HUDEP-2 (cell line): Measurements from ENCODE around the gene TSPAN10.

Experiments
- DNase-seq, 76 experiments: peaks; one replicate each; lab custom pipeline; 2025; ENCODE audit not compliant: unreplicated experiment in 76 of 76; lab: John Stamatoyannopoulos, UW

The TSPAN10 gene

DNA sequence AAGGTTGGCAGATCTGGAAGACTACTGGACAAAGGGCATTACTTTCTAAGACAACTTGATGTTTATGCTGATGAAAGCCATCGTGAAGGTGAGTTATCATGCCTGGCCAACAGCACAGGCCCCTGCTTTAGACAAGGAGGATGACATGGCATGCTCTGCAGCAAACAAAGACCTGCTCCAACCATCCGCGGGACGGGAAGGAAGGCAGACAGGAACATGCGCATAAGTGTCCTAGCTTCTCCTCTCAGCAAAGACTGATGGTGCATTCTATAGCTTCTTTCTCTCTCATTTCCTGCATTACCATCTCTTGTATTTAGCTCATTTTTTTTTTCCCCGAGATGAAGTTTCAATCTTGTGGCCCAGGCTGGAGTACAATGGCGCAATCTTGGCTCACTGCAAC is 5.5 kb upstream of the TSPAN10 start:
- no peak for DNase-seq

DNA sequence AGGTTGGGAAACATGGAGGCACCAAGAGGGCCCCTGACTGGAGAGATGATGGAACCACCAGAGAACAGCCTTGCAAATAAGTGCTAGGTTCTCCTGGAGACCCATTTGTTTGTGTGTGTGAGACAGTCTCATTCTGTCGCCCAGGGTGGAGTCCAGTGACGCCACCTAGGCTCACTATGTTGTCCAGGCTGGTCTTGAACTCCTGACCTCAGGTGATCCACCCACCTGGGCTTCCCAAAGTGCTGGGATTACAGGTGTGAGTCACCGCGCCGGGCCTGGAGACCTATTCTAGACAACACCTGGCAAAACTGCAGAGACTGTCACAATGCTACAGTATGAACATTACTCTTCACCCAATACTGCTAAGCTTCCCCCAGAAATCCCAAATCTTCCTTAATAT is 1.6 kb upstream of the TSPAN10 start:
- DNase-seq: no peak

GRCh38 chr17:81635973-81636504 is 957 bp upstream of the TSPAN10 start:
- DNase-seq: peak in 4 of 76 experiments; percentile 4 to 16 (median 6)

DNA sequence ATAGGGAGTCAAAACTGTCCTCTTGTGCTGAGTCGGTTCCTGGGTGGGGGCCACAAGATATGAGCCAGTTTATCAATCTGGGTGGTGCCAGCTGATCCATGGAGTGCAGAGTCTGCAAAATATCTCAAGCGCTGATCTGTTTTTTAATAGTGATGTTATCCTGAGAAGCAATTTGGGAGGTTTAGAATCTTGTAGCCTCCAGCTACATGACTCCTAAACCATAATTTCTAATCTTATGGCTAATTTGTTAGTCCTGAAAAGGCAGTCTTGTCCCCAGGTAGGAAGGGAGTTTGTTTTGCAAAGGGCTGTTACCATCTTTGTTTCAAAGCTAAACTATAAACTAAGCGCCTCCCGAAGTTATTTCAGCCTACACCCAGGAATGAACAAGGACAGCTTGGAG is 1.7 kb downstream of the TSPAN10 start:
- DNase-seq: peak in 19 of 76 experiments; percentile 6 to 51 (median 18)

DNA sequence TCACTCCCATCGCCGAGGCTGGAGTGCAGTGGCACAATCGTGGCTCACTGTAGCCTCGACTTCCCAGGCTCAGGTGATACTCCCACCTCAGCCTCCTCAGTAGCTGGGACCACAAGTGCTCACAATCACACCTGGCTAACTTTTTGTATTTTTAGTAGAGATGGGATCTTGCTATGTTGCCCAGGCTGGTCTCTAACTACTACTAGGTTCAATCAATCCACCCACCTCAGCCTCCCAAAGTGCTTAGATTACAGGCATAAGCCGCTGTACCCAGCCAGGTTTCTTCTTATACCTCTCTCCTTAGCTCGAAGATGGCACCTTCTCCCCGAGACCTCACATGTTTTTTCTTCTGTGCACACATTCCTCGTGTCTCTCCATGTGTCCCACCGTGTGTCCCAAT is 3.0 kb downstream of the TSPAN10 start:
- no peak for DNase-seq

DNA sequence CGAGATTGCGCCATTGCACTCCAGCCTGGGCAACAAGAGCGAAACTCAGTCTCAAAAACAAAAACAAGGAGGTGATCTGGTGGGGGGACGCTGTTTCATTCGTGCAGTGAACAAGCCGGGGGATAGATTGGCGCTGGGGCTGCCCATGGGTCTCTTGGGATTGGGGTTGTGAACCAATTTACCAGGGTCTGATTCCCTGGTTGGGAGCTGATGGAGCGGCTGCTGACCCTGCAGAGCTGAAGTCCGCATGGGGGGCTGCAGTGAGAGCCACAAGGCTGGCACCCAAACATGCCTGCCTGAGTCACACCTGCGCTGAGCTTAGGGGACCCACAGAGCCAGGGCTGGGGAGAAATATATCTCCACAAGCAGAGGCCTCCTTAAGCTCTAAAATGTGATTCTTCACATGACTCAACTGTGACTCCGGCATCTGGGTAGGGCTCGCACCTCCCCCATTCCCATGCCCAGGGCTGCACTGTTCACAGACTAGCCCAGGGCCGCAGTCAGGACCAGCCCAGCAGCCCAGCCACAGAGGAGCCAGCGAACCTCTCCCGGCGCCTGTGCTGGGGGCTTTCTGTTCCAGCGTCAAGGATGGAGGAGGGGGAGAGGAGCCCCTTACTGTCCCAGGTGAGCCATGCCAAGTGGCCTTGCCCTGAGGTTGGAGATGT is 5.0 kb downstream of the TSPAN10 start:
- DNase-seq: peak in 66 of 76 experiments; percentile 7 to 77 (median 52)

DNA sequence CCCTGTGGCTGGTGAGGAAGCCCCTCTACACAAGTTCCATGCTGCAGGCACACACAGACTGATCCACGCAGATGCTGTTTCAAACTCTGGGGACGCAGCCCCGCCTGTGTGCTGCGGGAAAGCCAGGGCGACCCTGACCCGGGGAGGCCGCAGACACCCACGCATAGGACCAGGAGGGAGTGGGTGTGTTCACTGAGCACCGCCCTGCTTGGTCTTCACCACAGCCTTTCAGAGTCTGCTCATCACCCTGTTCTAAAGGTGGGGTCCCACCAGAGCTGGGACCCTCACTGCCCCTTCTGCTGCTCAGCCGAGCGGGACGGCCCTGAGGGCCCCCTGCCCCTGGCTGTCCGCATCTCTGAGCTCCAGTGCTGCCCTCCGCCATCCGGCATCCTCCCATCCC is 7.5 kb downstream of the TSPAN10 start:
- DNase-seq: peak in 1 of 76 experiments; percentile 13

- no peak for DNase-seq
Observed at GRCh38 chr17:81644976-81645952, 8.3 kb downstream of the TSPAN10 start.

DNA sequence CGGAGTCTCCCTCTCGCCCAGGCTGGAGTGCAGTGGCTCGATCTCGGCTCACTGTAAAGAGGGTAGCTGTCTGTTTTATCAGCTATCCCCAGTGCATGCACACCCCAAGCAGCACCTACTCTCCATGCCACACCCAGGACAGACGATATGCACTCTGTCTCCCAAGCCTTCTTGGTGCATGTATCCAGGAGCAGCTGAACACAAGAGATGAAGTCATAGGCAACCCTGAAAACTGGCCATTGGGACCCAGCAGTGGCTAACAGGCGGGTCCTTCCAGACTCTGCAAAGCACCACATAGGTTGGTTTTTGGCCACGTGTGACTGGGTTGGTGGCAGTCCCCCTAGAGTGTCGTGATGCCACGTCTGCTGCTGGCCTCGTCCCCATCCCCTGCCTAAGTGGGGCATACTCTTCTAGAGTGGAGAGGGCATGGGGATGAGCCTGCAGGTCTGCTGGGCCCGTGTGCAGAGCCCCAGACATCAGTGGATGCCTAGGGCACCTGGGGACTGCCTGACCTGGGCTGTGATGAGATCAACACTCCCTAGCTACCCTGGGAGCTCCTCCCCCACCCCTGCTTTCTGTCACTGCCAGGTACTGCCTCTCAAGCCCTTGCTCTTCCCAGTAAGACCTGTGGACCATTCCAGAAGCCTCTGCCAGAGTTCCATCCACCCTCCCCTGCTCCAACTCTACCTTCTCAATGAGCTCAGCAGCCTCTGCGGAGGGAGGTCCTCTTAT is 10.0 kb downstream of the TSPAN10 start:
- peak in 74 of 76 experiments; percentile 21 to 86 (median 68) for DNase-seq

- no peak for DNase-seq
Observed at GRCh38 chr17:81647640-81648012, 10.6 kb downstream of the TSPAN10 start.

GRCh38 chr17:81648013-81648706 is 11.2 kb downstream of the TSPAN10 start:
- no peak for DNase-seq

DNA sequence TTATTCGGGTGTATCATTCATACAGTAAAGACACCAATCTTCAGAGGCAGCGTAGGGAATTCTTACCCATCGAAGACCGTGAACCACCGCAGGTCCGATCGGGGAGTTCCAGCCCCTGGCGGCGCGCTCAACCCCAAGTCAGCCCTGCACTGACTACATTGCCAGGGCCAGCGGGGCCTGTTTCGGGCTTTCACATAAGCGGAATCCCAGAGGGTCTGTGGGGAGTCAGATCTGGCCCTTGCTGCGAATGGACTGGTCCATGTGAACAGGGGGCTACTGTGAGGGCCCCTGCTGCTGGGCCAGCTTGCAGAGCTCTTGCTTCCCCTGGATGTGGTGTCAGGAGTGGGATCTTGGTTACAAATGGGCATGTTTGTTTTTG is 11.7 kb downstream of the TSPAN10 start:
- no peak for DNase-seq

DNA sequence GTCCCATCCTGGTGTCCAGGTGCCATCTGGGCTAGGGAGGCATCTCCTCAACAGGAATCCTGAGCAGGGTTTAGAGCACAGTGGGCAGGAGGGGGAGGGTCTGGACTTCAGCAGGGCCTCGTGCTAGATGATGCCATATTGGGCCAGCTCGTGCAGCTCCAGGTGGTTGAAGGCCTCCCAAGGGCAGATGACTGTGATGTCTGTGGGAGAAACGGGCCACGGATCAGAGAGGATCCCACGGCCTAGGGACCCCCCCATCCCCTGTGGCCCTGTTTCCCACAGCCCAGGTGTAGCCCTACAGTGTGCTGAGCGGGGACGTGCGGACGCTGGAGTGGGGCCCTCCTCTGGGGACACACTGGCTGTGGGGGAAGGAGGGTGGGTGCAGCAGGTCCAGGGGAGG is 14.0 kb downstream of the TSPAN10 start:
- DNase-seq: no peak

DNA sequence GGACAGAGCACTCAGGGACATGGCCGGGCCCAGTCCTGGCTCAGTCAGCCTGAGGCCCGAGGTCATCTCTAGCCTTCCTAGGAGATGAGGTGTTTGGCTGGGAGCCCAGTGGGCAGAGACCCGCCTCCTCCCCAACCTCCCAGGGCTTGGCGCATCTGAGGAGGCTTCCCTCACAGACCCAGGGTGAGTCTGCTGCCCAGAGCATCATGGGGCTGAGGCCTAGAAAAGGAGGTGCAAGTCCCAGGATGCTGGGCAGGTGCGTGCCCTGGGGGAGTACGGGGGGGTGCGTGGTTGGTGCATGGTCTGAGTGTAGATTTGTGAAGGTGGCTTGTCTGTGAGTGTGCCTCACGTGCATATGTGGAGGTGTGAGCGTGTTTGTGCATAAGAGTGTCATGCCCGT is 14.7 kb downstream of the TSPAN10 start:
- peak in 54 of 76 experiments; percentile 9 to 83 (median 41) for DNase-seq

- no peak for DNase-seq
Observed at GRCh38 chr17:81652906-81653771, 16.1 kb downstream of the TSPAN10 start.

GRCh38 chr17:81655378-81656117 is 18.6 kb downstream of the TSPAN10 start:
- DNase-seq: no peak

GRCh38 chr17:81656118-81656743 is 19.2 kb downstream of the TSPAN10 start, which contains the start of gene PDE6G:
PDE6G (minus strand) TSS chr17:81656542; CDS start chr17:81653305, 3,237 bp downstream.
- DNase-seq: peak in 44 of 76 experiments; percentile 12 to 73 (median 42)

- no peak for DNase-seq
Observed at GRCh38 chr17:81656835-81657234, 19.8 kb downstream of the TSPAN10 start.
